ENCODE measurements around the gene MRPL53. TPM values are rescaled to one million over a fixed set of nuclear protein-coding genes. Genes with fewer than 3 reads are reported as not detected.

Gene MRPL53
- total RNA-seq: 10 to 100 TPM; 82.4 to 99.4 TPM

DNA sequence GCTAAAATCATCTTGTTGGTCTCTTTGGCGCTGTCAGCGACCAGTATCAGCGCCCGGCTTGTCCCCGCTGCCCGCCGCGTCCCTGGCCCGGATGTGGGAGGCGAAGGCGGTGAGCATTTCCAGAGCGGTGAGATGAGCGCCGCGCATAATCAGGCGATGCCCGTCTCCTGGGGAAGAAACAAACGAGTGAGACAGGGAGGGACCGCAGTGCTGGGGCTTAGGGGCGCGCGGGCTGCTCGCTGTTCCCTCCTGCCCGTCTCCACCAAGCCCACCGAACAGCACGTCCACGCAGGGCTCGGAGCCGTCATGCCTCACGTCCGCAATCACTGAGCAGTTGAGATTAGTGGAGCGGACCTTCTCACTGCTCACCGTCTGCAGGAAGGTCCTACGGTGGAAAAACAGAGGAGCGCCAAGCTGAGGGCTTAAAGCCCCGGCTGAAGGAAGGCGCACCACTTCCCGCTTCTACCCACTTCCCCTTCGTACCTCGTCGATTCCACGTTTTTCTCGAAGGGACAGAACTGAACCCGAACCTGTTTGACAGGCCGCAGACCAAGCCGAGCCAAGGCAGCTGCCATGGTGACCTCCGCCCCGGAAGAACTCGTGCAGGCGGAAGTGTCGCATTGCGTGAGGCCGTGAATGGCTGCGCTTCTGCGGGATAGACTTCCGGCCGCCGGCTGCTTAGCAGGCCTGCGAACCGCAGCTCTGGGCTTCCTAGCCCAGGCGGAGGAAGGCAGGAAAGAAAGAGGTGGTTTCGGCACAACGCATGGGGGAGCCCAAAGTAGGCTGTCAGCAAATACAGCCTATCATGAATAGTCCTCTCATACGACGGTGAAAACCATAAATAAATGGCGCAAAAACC, at the start of gene MRPL53:
Gene MRPL53, minus strand, starts transcription at position 595 of the 859 bp plus-strand sequence. Its CDS starts 20 bp downstream, at position 575.
- Mint-ChIP-seq H3K36me3 (peaks cover 20 to 30% of the 10 kb centered on the region in 2 donors), H3K27ac (peak within 1 kb of the TSS; percentile 97 to 98), H3K9me3 (no peaks in the 10 kb centered on the region)
- ATAC-seq: peak; percentile 95 to 97
- DNase-seq (ENCODE audit: low spot score in 2 of 2): peak; percentile 95 to 96

- DNase-seq (ENCODE audit: low spot score in 2 of 2): no peak
- H3K36me3 Mint-ChIP-seq: peaks cover 10 to 20% of the 10 kb centered on the region in 2 donors
- H3K27ac Mint-ChIP-seq: no peak overlapping the region
- no peak for ATAC-seq
- H3K9me3 Mint-ChIP-seq: peaks cover 0 to 4% of the 10 kb centered on the region in 2 donors
Observed at GRCh38 chr2:74516650-74517049, 44.2 kb upstream of the MRPL53 start.

DNA sequence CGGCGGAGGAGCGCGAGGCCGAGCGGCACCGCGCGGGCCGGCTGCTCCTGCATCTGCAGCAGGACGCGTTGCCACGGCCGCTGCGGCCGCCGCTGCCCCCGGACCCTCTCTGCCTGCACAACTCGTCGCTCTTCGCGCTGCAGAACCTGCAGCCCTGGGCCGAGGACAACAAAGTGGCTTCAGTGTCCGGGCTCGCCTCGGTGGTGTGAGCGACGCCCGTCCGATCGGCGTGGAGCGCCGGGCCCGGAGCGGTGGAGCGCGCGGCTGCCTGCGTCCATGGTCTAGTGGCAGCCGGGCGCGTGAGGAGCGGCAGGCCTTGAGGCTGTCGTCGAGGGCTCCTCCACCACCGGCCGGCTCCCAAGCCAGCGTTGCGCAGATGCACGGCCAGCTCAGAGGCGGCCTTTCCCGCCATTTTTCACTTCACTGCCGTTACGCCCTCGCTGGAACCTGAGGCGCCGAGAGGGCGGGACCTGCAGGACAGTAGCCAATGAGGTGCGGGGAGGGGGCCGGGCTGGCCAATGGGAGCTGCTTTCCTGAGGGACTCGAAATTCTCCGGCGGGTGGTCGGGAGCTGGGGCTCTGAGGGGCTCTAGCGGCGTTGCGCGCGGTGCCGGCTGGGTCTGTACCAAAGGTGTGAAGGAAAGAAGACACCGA, 43.6 kb upstream of the MRPL53 start:
- Mint-ChIP-seq H3K27ac (peak overlapping the region in 1 of 2 donors; percentile 70), H3K36me3 (peaks cover 10 to 20% of the 10 kb centered on the region in 2 donors), H3K9me3 (peaks cover 0 to 4% of the 10 kb centered on the region in 2 donors)
- ATAC-seq (peak; percentile 71 to 77), DNase-seq (ENCODE audit: low spot score in 2 of 2) (peak in 1 of 2 donors; percentile 76)

GRCh38 chr2:74515271-74515980, 42.9 kb upstream of the MRPL53 start:
- H3K36me3 Mint-ChIP-seq: peaks cover 10 to 20% of the 10 kb centered on the region in 2 donors
- peak in 1 of 2 donors; percentile 17 for ATAC-seq
- no peak for DNase-seq (ENCODE audit: low spot score in 2 of 2)
- H3K27ac Mint-ChIP-seq: no peak overlapping the region
- H3K9me3 Mint-ChIP-seq: peaks cover 0 to 4% of the 10 kb centered on the region in 2 donors

DNA sequence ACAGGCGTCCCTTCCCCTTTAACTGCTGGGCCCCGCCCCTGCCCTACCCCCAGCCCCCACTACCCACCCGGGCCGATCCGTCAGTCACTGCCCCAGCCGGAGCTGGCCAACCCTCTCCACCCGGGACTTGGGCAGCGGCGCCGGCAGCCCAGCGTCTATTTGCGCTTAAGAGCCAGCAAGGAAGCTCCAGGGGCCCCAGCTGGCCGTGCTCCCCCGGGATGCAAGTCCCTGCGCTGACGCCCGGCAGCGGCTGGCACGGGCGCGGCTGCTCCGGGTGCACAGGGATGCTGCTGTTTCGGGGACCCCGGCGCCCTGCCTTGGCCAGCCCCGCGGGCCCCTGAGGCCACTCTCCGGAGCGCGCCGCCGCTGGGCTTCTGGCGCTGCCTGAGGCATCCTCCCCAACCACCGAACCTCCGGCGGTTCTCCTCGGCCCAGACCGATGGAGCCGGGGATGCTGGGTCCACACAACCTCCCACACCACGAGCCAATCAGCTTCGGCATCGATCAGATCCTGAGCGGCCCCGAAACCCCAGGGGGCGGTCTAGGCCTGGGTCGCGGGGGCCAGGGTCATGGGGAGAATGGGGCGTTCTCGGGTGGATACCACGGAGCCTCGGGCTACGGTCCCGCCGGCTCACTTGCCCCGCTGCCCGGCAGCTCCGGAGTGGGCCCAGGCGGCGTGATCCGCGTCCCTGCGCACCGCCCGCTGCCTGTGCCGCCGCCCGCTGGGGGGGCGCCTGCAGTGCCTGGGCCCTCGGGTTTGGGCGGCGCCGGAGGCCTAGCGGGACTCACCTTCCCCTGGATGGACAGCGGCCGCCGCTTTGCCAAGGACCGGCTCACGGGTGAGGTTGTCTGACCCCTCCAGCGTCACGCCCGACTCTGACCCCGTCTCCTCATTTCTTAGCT, 42.1 kb upstream of the MRPL53 start, which contains the start of gene TLX2:
Gene TLX2, plus strand, starts transcription at position 83 of the 903 bp plus-strand sequence. Its CDS starts 357 bp downstream, at position 440.
- H3K27ac Mint-ChIP-seq: no peak within 1 kb of the TSS
- H3K9me3 Mint-ChIP-seq: peaks cover 0 to 4% of the 10 kb centered on the region in 2 donors
- ATAC-seq (peak in 1 of 2 donors; percentile 30), DNase-seq (ENCODE audit: low spot score in 2 of 2) (peak in 1 of 2 donors; percentile 36)
- peaks cover 10 to 16% of the 10 kb centered on the region in 2 donors for H3K36me3 Mint-ChIP-seq

DNA sequence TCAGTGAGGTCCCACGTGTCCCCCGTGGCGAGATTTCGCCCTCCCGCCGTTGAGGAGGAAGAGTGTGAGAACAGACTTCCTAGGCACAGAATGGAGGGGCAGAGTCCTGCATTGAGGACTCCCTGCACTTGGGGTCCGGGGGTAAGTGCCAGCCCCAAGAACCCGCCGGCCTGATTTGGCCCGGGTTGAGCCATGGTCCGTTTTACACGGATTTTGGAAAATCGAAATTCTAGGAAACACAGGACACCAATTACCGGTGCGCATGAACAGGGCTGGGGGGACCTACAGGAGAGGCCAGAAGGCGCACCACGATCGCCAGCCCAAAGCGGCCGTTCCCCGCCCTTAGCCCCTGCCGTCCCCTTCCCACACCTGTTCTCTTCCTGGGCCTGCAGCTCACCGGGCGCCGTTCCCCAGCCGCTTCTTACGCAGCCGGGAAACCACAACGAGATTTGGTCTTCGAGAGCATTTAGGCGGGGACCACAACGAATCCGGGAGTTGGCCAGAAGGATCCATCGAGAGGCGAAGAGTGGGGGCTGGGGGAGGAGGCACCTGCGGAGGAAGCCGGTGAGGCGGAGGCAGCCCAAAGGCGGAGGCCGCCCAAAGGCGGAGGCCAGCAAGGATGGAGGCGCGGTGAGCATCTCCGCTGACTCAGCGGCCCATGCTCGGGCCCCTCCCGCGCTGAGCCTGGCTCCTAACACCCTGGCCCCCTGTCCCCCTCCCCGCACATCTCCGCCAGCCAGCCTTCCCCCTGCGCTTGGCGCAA, 41.3 kb upstream of the MRPL53 start:
- Mint-ChIP-seq H3K36me3 (peaks cover 10 to 16% of the 10 kb centered on the region in 2 donors), H3K27ac (no peak overlapping the region), H3K9me3 (peaks cover 0 to 4% of the 10 kb centered on the region in 2 donors)
- peak in 1 of 2 donors; percentile 42 for DNase-seq (ENCODE audit: low spot score in 2 of 2)
- ATAC-seq: peak; percentile 39 to 48

DNA sequence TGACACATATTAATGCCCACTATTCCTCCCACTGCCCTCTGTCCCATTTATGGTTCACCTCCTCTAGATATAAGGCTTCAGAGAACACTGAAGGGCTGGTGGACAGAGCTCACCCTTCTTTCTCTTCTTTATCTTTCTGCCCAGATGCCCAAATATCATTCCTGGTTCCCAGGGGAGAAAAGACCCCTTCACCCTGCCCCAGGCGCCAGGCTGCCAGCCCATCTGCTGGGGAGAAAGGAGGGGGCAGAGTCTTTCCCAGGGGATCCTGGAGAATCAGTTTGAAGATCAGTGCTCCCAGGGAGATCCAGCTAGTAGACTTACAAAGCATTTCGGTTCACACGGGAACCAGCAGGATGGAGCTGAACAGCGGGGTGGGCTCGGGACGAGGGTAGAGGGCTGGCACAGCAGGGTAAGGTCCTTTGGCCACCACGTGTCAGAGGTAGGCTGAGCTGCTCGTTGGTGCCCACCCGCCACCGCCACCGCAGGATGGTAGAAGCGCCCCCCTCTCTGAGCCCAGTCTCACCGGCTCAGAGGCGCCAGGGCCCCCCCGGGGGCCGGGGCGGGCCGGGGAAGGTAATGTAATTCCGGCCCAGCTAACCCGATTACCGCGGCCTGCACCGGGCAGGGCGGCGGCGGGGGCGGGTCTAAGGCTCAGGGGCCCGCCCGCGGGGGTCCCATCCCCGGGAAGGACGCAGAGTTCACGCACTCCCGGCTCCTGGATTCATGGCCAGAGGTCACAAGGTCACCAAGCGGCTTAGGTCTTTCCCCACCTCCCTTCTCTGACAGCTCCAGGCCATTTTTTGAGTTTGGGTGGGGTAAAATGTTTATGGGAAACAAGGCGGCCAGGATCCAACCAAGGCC, 40.5 kb upstream of the MRPL53 start:
- Mint-ChIP-seq H3K36me3 (peaks cover 10 to 16% of the 10 kb centered on the region in 2 donors), H3K27ac (peak overlapping the region in 1 of 2 donors; percentile 37), H3K9me3 (peaks cover 0 to 4% of the 10 kb centered on the region in 2 donors)
- DNase-seq (ENCODE audit: low spot score in 2 of 2): no peak
- ATAC-seq: no peak

GRCh38 chr2:74511104-74511989, 38.9 kb upstream of the MRPL53 start:
- H3K36me3 Mint-ChIP-seq: peaks cover 12 to 21% of the 10 kb centered on the region in 2 donors
- H3K9me3 Mint-ChIP-seq: peaks cover 0 to under 1% of the 10 kb centered on the region in 2 donors
- DNase-seq (ENCODE audit: low spot score in 2 of 2) (no peak), ATAC-seq (no peak)
- H3K27ac Mint-ChIP-seq: no peak overlapping the region

- no peak for ATAC-seq
- DNase-seq (ENCODE audit: low spot score in 2 of 2): no peak
- H3K9me3 Mint-ChIP-seq: no peaks in the 10 kb centered on the region
- H3K36me3 Mint-ChIP-seq: peaks cover 12 to 22% of the 10 kb centered on the region in 2 donors
- H3K27ac Mint-ChIP-seq: no peak overlapping the region
Observed at GRCh38 chr2:74510272-74510671, 37.8 kb upstream of the MRPL53 start.

GRCh38 chr2:74507926-74508520, 35.5 kb upstream of the MRPL53 start:
- DNase-seq (ENCODE audit: low spot score in 2 of 2) (no peak), ATAC-seq (no peak)
- Mint-ChIP-seq H3K27ac (peak overlapping the region; percentile 96 to 100), H3K36me3 (peaks cover 27 to 33% of the 10 kb centered on the region in 2 donors), H3K9me3 (no peaks in the 10 kb centered on the region)

- peak; percentile 98 for DNase-seq (ENCODE audit: low spot score in 2 of 2)
- Mint-ChIP-seq H3K9me3 (no peaks in the 10 kb centered on the region), H3K27ac (peak within 1 kb of the TSS; percentile 96 to 100), H3K36me3 (peaks cover 27 to 33% of the 10 kb centered on the region in 2 donors)
- peak; percentile 93 to 95 for ATAC-seq
Observed at GRCh38 chr2:74507145-74507925, 34.9 kb upstream of the MRPL53 start, which contains the start of gene PCGF1. TSS of gene PCGF1 (minus strand) at chr2:74507695. CDS start at chr2:74507668, 27 bp downstream.

GRCh38 chr2:74505448-74506246, 33.2 kb upstream of the MRPL53 start:
- no peak overlapping the region for H3K27ac Mint-ChIP-seq
- DNase-seq (ENCODE audit: low spot score in 2 of 2) (no peak), ATAC-seq (no peak)
- no peaks in the 10 kb centered on the region for H3K9me3 Mint-ChIP-seq
- peaks cover 27 to 38% of the 10 kb centered on the region in 2 donors for H3K36me3 Mint-ChIP-seq

All from activated naive CD4-positive, alpha-beta T cell treated with anti-CD3 and anti-CD28 coated beads, Interleukin-2, amount 50 U/mL, for 72 hours (primary cell).